C1 segment of cervical spinal cord (tissue), 14 donors: ENCODE results near the gene CCDC102A.
"Not testable (repeated sequence)": the region's sequence is repeated elsewhere in the genome, so short reads cannot be mapped to it uniquely, and the experiment has no call there.

Source experiments
- DNase-seq, 14 donors: peaks; one replicate each; lab custom pipeline; 2025; lab: John Stamatoyannopoulos, UW

The CCDC102A gene

GRCh38 chr16:57502048-57502775, 34.2 kb downstream of the CCDC102A start:
- DNase-seq: no peak

- DNase-seq: no peak
Observed at GRCh38 chr16:57501492-57501891, 34.9 kb downstream of the CCDC102A start.

GRCh38 chr16:57500578-57501111, 35.7 kb downstream of the CCDC102A start:
- no peak for DNase-seq

GRCh38 chr16:57499941-57500340, 36.4 kb downstream of the CCDC102A start:
- not testable (repeated sequence) for DNase-seq

- DNase-seq: no peak
Observed at GRCh38 chr16:57498031-57498430, 38.3 kb downstream of the CCDC102A start.

- DNase-seq: no peak
Observed at GRCh38 chr16:57497121-57497520, 39.2 kb downstream of the CCDC102A start.

- DNase-seq: no peak
Observed at GRCh38 chr16:57493767-57494166, 42.6 kb downstream of the CCDC102A start.

GRCh38 chr16:57489229-57489628, 47.1 kb downstream of the CCDC102A start:
- no peak for DNase-seq

GRCh38 chr16:57486858-57487834, 49.2 kb downstream of the CCDC102A start:
- DNase-seq: no peak

GRCh38 chr16:57485916-57486857, 50.2 kb downstream of the CCDC102A start, which contains the start of gene DOK4:
Gene DOK4, minus strand, starts transcription at chr16:57486493. Its CDS starts 6,986 bp downstream, at chr16:57479507.
- peak in 7 of 14 donors; percentile 21 to 71 (median 39) for DNase-seq

- peak in 1 of 14 donors; percentile 45 for DNase-seq
Observed at GRCh38 chr16:57485091-57485915, 51.1 kb downstream of the CCDC102A start.

GRCh38 chr16:57484515-57485005, 51.8 kb downstream of the CCDC102A start:
- DNase-seq: no peak

- DNase-seq: peak in 2 of 14 donors; percentile 37 to 84
Observed at GRCh38 chr16:57483725-57484514, 52.5 kb downstream of the CCDC102A start.

GRCh38 chr16:57482845-57483545, 53.4 kb downstream of the CCDC102A start:
- DNase-seq: no peak

GRCh38 chr16:57481421-57481820, 55.0 kb downstream of the CCDC102A start:
- no peak for DNase-seq

- peak in 1 of 14 donors; percentile 71 for DNase-seq
Observed at GRCh38 chr16:57480754-57481230, 55.6 kb downstream of the CCDC102A start.

GRCh38 chr16:57479976-57480753, 56.2 kb downstream of the CCDC102A start:
- no peak for DNase-seq
